T-helper 1 cell treated with Interleukin-12 subunit alpha and Interleukin-12 subunit beta and Interleukin-4 antibody, amounts not matched to agents 30 ng/mL and 1 ng/mL, for 36 hours (primary cell): ENCODE measurements around the gene GATC. TPM values are rescaled to one million over a fixed set of nuclear protein-coding genes. Genes with fewer than 3 reads are reported as not detected.

Source experiments
- intact Hi-C: fragments of 100-400 bp; cut with micrococcal nuclease; formaldehyde crosslinking; loops from one replicate; pipeline ENCODE4 v1.15.1; 2024
- total RNA-seq: library from RNA; stranded (reverse); gene quantifications from 2 replicates; pipeline ENCODE4 v1.2.3, GENCODE V29; 2022

Gene GATC, protein sequence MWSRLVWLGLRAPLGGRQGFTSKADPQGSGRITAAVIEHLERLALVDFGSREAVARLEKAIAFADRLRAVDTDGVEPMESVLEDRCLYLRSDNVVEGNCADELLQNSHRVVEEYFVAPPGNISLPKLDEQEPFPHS
- 31.3 and 37.3 TPM in 2 replicates for total RNA-seq

DNA sequence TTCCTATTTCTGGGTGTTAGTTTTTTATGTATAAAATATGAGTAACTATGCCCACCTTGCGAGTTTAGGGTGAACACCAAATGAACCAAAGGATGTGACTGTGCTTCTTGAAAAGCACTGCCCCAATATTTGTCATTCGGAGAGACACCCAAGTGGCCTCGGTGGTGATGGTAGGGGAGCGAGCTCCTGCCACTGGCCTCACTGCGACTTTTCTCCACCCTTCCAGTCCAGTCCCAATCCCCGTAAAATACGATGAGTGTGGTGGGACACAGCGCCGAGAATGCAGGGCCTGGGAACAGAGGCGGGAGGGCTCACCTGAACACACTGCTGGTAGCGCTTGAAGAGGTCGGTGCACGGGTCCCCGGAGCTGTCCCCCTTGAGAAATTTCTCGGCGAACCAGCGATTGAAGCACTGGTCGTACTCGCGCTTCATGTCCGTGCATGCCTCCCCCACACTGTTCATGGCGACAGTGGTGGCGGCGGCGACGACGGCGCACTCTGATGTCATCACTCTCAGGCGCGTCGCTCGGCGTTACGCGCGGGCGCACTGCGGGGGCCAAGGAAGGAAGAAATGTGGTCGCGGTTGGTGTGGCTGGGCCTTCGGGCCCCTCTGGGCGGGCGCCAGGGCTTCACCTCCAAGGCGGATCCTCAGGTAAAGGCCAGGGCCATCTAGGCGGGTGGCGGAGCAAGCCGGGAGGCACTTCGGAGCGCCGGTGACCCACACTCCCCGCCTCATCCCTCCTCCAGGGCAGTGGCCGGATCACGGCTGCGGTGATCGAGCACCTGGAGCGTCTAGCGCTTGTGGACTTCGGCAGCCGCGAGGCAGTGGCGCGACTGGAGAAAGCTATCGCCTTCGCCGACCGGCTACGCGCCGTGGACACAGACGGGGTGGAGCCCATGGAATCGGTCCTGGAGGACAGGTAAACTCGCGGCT lies at the start of gene GATC, which contains the start of gene TRIAP1:
Gene GATC (plus strand): TSS at position 534 of the 933 bp plus-strand sequence. CDS start 37 bp downstream, at position 571.
Gene TRIAP1 (minus strand): TSS at position 474 of the 933 bp plus-strand sequence. CDS start 12 bp downstream, at position 462.
- intact Hi-C loops, result loop anchor here (1.0 to 10.0 kb wide), 5 partner anchors 8 to 1439 kb away; partner anchors contain the start of genes COX6A1, DYNLL1, PSMD9 and SRSF9

DNA sequence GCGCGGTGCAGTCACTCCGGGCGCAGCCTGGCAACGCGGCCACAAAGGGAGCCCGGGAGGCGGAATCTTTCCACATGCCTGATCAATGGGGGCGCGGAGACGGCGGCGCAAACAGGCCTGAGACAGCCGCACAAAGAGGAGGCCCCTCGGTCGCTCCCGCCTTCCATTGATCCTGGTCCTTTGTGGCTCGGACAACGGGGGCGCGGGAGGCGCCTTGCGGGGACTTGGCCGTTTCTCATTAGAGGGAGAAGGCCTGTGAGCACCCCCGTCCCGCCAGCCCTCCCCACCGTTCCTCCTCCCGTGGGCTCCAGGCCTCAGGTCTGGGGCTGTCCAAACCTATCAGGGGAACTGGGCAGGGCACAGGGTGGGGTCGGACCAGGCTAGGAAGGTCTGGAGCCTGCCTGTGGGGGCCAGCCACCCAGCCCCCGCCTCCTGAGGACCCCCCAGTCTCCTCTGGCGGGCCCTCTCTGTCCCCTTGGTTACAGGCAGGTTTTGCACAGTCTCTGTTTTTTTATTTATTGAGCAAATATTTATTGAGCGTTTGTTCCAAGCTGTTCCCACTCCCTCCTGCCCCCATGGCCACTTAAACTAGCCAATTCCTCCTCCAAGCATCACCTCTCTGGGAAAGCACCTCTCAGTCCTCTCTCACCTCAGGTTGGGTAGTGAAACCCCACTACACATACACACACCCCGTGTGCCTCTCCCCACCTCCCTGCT lies 48.3 kb upstream of the GATC start:
- intact Hi-C loops, result no loop called here

DNA sequence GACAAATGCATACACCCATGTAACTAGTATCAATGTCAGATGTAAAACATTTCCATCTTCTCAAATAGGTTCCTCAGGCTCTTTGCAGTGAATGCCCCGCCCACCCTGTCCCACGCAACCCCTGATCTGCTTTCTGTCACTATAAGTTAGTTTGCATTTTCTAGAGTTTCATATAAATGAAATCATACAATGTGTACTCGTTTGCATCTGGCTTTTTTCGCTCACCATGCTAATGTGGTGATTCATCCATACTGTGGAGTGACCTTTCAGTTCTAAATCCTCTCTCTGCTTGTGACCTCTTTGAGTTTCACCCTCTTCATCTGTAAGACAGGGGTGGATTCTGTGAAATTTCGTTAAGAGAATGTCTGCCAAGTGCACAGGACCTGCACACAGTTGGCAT lies 46.7 kb upstream of the GATC start:
- intact Hi-C loops, result no loop called here

DNA sequence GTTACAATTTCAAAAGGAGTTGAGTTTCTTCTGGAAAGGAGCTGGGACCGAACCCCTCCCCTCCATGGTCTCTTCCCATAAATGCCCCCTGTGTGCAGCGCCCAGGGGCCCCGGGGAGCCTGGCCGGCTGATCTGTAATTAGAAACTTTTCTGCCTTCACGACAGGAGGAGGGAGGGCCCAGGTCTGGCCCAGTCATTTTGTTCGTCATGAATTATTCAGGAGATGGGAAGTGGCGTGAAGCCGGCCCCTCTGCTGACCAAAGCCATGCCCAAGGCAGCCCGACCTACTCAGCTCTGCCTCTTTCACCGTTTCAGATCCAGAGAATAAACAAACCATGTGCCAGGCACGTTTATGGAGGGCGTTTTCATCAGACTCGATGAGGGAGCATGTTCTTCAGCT lies 44.0 kb upstream of the GATC start:
- intact Hi-C loops, result no loop called here

DNA sequence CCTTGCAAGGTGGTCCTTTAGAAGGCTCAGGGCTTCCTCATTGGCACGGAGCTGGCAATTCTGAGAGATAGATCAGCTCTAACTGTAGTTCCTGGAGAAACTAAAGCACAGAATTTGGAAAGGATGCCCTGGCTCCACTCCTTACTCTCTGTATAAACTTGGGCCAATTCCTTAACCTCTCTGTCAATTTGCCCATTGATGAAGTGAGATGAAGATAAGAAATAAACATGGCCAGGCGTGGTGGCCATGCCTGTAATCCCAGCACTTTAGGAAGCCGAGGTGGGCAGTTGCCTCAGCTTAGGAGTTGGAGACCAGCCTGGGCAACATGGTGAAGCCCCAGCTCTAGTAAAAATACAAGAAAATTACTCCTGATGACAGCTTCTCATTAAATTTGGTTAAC lies 42.4 kb upstream of the GATC start:
- intact Hi-C loops, result no loop called here

DNA sequence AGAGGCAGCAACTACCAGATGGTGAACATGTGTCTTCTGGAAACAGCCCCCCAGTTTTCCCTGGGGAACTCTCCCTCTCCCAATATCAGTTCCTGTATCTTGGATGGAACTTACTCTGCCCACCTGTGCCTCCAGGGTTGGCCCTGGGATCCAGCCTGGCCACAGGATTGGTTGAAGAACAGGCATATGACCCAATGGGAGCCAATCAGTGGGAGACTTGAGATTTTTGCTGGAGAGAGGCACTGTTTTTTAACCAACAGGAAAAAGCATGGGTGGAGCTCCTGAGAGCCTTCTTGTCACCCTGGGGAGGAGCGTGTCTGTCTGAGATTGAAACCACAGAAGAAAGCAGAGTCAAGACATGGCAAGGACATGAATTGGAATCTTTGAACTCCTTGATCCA lies 42.0 kb upstream of the GATC start:
- intact Hi-C loops, result no loop called here

DNA sequence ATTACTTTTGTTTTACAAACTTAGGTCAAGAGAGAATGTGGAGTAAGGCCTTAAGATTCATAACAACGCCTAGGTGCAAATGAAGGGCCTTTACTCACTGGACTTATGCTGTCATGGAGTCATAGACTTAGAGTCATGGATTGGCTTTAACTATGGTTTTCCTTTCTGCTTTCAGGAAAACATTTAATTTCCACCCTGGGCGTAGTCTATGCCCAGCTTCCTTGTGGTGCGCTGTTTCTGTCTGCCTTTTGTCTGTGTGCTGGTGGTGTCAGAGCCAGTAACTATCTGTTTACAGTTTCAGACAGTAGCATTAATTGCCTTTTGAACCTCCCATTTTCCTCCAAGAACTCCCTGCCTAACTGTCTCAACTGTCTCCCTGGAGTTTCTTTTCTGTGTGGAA lies 40.2 kb upstream of the GATC start:
- intact Hi-C loops, result no loop called here

DNA sequence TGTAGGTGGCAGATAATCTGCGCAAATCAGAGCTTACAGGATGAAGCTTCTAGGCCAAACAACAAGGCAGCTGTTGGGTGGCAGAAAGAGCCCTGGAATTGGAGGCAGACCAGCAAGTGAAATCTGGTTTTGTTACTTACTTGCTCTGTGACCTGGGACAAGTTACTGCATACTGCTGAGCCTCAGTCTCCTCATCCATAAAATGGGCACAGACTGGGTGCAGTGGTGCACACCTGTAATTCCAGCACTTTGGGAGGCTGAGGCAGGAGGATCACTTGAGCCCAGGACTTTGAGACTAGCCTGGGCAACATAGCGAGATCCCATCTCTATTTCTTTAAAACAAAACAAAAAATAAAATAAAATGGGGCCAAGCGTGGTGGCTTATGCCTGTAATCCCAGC lies 39.7 kb upstream of the GATC start:
- intact Hi-C loops, result no loop called here

DNA sequence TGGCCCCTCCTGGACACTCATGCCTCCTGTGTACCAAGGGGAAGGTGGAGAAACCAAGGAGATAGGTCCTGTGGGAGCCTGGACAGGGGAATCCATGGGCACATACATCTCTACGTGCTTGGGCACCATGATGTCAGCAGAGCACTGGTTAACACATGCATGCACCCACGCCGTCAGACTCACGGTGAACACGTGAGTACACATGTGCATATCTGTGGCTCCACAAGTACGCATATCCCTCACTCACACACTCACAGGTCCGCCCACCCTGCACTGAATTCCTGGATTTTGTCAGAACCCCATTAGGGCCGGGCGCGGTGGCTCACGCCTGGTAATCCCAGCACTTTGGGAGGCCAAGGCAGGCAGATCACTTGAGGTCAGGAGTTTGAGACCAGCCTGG lies 37.5 kb upstream of the GATC start:
- intact Hi-C loops, result no loop called here

DNA sequence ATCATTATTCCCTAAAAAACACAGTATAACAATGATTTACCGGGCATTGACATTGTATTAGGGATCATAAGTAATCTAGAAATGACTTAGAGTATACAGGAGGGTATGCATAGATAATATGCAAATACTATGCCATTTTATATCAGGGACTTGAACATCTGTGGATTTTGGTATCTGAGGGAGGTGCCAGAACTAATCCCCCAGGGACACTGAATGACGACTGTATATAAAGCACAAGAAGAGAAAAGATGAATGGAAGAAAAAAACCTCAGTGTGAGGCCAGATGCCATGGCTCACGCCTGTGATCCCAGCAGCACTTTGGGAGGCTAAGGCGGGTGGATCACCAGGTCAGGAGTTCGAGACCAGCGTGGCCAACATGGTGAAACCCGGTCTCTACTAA lies 33.8 kb upstream of the GATC start:
- intact Hi-C loops, result no loop called here

DNA sequence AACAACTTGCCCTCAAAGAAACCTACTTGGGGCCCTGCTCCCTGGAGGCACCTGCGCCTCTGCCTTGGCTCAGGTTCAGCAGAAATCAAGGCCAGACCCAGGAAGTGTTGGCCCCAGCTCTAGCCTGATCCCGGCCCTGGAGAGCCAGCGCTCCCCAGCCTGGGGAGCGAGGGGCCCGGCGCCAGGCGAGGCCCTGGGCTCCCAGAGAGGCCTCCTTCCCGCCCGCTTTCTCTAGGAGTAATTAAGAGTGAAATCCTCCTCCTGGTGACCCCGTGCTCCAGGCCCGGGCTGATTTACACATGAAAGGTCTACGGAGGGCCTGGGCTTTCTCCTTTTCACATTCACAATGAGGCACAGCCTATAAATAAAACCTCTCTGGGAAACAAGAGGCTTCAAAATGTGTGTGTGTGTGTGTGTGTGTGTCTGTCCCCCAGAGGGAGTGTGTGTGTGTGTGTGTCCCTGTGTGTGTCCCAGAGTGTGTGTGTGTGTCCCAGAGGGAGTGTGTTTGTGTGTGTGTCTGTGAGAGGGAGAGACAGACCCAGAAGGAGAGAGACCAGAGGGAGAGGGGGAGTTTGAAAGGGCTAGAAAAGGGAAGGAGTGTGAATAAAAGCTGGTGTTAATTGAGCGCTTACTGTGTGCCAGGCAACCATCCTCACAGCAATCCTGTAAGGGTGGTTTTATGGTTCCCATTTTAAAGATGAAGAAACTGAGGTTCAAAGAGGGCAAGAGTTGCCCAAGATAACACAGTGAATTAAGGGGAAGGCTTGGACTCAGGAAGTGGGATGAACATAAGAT lies 32.1 kb upstream of the GATC start:
- intact Hi-C loops, result no loop called here

DNA sequence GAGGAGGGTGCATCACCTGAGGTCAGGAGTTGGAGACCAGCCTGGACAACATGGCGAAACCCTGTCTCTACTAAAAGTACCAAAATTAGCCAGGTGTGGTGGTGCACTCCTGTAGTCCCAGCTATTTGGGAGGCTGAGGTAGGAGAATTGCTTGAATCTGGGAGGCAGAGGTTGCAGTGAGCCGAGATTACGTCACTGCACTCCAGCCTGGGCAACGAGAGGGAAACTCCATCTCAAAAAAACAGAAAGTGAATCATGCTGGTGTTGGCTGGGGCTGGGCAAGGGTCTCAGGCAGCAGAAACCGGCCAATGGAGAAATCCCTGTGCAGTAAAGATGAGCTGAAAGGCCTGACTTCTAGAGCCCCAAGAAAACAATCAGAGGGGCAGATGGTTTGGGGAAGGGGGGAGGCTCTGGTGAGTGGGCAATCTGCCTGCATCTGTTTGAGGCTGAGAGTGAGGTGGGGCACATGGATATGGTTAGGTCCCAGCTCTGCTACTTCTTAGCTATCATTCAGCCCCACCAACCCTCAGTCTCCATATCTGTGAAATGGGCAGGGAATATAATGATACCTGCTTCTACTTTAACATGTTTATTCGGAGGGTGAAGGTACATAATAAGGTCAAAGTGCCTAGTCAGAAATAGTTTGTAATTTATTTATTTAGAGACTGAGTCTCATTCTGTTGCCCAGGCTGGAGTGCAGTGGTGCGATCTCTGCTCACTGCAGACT lies 29.6 kb upstream of the GATC start:
- intact Hi-C loops, result no loop called here

DNA sequence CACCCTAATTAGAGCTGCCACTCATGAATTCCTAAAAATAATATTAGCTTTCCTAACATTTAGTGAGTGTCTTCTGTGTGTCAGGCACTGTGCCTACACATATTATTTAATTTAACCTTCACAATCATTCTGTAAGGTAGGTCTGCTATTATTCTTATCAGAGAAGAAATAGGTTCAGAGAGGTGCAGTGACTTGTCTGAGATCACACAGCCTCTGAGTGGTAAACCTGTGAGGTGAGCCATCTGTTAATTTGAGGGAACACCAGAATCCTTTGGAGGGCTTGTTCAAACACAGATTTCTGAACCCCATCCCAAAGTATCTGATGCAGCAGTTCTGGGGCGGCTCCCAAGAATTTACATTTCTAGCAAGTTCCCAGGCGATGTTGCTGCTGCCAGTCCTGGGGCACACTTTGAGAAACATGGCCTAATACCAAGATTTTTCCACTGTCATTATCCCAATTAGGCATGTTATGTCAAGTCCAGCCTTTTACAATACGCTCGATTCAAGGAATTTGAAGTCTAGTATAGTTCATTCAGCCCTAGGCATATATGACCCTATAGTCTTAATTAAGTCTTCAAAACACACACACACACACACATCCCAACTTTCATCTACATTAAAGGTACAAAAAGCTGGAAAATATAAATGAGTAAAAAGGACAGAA lies 28.2 kb upstream of the GATC start:
- intact Hi-C loops, result no loop called here

DNA sequence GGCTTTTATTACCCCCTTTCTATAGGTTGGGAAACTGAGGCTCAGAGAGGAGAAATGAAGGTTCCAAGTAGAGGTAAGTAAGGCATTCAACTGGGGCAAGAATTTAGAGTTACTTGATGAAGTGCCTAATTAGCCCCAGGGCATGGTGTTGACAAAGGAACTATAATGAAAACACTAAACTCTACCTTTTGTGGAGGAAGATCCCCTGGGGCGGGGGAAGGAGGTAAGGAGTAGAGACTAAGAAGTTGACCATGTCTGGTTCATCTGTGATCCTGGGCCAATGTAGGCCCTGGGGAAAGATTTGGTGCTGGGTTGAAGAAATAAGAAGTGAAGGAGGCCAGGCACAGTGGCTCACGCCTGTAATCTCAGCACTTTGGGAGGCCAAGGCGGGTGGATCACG lies 24.5 kb upstream of the GATC start:
- intact Hi-C loops, result no loop called here

DNA sequence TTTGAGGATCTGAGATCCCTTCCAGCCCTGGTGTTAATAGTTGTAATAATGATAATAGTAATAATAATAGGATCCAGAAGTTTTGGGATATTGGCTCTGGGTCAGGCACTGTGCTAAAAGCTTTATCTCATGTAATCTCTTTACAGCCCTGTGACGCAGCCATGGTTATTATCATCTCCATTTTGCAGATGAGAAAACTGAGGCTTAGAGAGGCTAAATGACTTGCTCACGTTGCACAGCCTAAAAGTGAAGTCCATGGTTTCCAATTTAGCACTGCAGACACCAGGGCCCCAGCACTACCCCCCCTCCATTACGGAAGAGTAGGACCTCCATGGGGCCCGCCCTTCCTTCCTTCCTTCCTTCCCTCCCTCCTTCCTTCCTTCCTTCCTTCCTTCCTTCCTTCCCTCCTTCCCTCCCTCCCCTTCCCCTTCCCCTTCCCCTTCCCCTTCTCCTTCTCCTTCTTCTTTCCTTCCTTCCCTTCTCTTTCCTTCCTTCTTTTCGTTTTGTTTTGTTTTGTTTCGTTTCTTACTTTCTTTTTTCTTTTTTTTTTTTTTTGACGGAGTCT lies 23.3 kb upstream of the GATC start:
- intact Hi-C loops, result no loop called here

DNA sequence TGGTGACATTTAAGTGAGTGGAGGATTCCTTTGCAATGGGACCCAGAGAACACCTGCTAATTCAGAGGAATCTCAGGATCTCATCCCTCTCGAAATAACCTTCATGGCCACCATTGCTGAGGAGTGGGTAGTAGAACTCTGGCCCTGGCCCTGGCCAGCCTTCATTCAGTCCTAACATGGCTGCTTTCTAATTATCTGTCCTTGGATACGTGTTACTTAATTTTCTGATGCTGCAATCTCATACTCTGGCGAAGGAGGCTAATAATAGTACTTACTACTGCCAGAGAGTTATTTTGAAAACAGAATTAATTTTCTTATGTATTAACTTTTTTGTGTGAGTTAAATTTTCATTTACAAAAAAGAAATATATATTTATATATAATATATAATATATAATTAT lies 20.4 kb upstream of the GATC start:
- intact Hi-C loops, result no loop called here

DNA sequence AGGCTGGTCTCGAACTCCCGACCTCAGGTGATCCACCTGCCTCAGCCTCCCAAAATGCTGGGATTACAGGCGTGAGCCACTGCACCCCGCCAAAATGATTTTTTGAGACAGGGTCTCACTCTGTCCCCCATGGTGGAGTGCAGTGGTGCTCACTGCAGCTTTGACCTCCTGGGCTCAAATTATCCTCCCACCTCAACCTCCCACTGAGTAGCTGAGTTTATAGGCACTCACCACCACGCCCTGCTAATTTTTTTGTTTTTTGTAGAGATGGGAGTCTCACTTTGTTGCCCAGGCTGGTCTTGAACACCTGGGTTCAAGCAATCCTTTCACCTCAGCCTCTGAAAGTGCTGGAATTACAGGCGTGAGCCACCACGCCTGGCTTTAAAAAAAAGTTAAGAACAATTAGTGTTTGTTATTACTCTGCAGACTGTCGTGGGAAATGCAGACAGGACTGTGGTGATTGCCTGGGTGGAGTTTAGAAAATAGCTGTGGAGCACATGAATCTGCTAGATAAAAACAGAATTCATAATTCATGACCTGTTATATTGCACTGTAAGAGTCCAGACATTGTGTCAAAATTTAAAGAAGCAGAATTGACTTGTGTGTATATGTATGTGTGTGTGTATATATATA lies 17.5 kb upstream of the GATC start:
- intact Hi-C loops, result no loop called here

DNA sequence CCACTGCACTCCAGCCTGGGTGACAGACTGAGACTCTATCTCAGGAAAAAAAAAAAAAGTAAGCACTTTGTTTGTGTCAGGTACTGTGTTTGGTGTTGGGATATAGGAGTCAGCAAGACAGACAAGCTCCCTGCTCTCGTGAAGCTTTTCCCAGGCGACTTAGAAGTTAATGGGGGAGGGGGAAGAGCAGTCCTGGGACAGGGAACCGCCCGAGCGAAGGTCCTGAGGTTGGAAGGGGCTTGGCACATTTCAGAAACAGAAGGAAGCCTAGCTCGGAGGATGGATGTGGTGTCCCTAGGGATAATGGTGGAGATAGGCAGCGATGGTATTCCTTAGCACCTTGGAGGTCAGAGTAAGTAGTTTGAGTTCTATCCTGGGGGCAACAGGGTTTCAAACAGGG lies 16.9 kb upstream of the GATC start:
- intact Hi-C loops, result no loop called here
